HG02938 (cell line): ENCODE results near the gene WNT6.

Experiments
- ATAC-seq: cut with Tn5 transposase; IDR thresholded peaks from one replicate; pipeline ENCODE4 v1.9.1; 2021; ENCODE audit warnings: mild to moderate bottlenecking, moderate library complexity; ENCODE audit not compliant: unreplicated experiment

WNT6 gene

DNA sequence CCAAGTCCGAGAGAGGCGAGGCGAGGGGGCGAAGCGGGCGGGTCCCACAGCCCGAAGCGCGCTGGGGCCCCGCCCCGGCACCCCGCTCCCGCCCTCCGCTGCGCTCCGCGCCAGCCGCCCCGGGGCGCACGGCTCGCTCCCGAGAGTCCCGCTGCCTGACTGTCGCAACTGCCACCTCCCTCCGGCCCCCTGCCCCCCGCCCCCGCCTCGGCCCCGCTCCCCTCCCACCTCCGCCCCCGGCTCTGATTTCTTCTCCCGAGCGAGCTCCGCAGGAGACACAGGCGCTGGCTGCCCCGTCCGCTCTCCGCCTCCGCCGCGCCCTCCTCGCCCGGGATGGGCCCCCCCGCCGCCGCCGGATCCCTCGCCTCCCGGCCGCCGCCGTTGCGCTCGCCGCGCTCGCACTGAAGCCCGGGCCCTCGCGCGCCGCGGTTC, at the start of gene WNT6:
WNT6 (plus strand) TSS at position 250 of the 432 bp plus-strand sequence. CDS start 233 bp downstream, outside the sequence.
- ATAC-seq, result no peak

DNA sequence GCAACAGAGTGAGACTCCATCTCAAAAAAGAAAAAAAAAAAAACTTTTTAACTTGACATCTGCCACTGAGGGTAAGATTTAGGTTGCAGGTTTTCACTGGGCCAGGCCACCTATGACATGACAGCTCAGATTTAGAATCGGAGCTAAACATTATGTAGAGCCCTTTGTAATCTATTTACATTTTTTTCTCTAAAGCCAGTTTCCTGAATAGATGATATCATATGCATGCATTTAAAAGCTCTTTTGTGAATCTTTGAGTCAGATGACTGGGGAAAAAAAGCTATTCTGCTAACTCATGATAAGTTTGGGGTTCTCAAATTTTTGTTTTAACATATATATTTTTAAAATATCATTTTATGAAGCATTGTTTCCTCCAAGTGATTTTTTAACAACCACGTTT, 49.3 kb upstream of the WNT6 start:
- ATAC-seq, result no peak

- no peak for ATAC-seq
These were observed 48.2 kb upstream of the WNT6 start for GRCh38 chr2:218811382-218811781.

DNA sequence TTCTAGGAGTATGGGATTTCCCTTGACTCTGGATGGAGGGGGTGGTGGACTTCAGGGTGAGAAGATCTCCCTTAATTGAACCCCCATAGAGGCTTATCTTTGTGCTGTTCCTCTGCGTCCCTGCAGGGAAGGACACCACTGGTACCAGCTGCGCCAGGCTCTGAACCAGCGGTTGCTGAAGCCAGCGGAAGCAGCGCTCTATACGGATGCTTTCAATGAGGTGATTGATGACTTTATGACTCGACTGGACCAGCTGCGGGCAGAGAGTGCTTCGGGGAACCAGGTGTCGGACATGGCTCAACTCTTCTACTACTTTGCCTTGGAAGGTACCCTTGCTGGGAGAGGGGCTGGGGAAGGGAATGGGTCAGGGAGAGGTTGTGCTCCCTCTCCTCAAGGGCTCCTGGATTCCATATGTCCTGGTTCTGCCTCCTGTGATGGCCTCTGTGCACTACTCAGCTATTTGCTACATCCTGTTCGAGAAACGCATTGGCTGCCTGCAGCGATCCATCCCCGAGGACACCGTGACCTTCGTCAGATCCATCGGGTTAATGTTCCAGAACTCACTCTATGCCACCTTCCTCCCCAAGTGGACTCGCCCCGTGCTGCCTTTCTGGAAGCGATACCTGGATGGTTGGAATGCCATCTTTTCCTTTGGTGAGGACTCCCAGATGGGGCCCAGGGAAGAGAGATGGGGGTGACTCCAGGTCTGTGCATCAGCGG, 47.3 kb upstream of the WNT6 start:
- no peak for ATAC-seq

DNA sequence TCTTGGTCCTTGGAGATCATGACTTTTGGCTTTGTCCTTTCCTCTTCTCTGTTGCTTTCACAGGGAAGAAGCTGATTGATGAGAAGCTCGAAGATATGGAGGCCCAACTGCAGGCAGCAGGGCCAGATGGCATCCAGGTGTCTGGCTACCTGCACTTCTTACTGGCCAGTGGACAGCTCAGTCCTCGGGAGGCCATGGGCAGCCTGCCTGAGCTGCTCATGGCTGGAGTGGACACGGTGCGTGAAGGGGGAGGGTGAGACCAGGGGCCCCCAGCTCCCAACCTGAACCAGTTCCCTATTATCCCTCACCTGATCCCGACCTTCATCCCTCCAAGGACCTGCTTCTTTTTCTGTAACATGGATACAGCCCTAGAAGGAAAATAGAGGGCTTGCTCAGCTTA, 46.7 kb upstream of the WNT6 start:
- no peak for ATAC-seq

DNA sequence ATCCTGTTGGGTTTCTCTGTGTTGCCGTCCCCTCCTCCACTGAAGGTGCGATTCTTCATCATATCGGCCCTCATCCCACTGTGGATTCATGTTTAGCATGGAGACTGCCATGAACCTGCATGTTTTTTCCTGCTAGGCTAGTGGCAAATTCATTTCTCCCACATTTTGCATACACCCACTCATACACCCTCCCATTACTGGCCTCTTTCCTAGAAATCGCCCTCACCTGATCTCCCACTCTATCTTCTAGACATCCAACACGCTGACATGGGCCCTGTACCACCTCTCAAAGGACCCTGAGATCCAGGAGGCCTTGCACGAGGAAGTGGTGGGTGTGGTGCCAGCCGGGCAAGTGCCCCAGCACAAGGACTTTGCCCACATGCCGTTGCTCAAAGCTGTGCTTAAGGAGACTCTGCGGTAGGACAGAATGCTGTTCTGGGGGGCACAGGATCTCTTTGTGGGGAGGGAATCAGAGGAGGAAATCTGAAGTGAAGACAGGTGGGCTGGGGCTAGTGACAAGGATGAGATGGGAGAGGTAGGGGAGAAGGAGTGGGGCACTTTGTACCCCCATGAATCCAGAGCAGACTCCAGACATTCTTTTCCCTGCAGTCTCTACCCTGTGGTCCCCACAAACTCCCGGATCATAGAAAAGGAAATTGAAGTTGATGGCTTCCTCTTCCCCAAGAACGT, 45.7 kb upstream of the WNT6 start:
- no peak for ATAC-seq

- no peak for ATAC-seq
These were observed 44.9 kb upstream of the WNT6 start for GRCh38 chr2:218814540-218815243.

GRCh38 chr2:218815244-218815637, 44.4 kb upstream of the WNT6 start:
- ATAC-seq, result no peak

GRCh38 chr2:218815649-218816048, 44.0 kb upstream of the WNT6 start:
- no peak for ATAC-seq

DNA sequence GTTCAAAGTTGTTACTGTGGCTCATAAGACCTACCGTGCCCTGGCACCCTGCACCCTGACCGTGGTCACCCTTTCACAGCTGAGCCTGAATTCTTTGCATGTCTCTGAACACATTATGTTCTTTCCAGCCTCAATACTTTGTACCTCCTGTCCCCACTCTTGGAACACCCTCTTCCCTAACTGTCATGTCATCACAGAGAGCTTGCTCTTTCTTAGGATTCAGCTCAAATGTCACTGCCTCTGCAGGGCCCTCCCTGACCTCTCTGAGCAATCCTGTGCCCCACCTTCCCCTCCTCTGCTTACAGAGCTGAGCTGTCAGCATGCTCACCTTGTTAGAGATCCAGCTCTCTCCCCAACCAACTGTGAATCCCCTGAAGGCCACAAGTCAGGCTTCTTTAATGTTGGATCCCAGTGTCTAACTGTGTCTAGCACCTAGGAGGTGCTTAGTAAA, 43.0 kb upstream of the WNT6 start:
- no peak for ATAC-seq

GRCh38 chr2:218819093-218819492, 40.5 kb upstream of the WNT6 start:
- ATAC-seq, result no peak

- ATAC-seq, result no peak
These were observed 38.7 kb upstream of the WNT6 start for GRCh38 chr2:218820746-218821369.

DNA sequence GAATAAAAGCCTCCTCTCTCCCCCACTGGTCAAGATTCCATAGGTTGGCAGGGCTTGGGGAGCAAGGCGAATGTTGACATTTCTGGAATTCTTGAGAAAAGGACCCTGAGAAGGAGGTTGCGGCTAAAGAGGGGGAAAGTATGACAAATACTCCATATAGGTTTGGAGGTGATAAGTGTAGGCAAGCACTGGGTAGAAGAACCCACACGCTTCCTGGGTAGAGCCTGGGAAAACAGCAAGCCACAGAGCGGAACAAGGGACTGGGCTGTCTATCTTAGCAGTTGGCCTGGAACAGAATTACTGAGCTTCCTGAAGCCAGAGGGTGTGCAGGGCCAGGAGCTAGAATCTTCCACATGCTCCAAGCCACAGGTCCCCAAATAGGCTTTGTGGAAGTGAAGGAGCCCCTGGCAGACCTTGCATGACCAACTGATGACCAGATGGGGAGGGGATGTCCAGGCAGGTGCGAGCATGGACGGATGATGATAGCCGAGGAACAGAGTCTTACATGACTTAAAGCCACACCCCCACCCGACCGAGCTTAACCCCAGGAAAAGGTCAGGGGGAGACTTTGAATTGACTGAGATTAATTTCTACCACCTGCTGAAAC, 37.9 kb upstream of the WNT6 start:
- no peak for ATAC-seq

GRCh38 chr2:218822622-218823021, 37.0 kb upstream of the WNT6 start:
- ATAC-seq, result no peak

GRCh38 chr2:218823196-218823855, 36.3 kb upstream of the WNT6 start:
- ATAC-seq, result no peak

DNA sequence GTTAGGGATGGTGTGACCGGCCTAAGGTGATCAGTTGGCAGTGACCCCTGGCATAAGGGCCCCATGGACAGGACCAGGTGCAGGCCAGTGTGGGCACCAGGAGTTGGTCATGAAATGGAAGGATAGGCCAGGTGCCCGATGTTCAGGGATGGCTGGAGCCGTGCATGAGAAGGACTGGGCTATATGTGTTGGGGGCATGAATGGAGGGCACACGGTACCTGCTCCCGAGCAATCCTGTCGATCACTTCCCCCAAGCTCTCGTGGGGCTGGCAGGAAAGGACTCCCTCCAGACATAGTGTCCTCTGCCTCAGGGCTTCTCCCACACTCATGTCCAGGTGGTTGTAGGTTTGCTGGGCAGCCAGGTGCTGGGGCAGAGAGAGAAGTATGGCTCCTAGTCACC, 35.6 kb upstream of the WNT6 start:
- ATAC-seq, result no peak

DNA sequence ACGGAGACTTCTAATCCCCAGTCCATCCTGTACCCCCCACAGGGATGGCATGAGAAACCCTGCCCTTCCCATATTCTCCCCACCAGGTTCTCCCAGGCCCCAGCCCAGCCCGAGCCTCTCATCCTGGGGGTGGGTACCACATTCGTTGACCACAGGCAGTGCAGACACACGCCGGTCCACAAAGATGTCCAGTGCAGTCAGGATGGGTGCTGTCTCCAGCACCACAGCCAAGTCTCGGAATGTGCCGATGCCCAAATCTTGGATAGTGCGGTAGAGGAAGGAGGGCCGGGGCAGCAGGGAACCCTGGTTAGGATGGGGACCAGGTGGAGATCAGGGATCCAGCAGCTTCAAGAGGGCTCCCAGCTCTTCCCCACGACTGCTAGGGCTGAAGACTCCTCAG, 32.8 kb upstream of the WNT6 start:
- no peak for ATAC-seq

DNA sequence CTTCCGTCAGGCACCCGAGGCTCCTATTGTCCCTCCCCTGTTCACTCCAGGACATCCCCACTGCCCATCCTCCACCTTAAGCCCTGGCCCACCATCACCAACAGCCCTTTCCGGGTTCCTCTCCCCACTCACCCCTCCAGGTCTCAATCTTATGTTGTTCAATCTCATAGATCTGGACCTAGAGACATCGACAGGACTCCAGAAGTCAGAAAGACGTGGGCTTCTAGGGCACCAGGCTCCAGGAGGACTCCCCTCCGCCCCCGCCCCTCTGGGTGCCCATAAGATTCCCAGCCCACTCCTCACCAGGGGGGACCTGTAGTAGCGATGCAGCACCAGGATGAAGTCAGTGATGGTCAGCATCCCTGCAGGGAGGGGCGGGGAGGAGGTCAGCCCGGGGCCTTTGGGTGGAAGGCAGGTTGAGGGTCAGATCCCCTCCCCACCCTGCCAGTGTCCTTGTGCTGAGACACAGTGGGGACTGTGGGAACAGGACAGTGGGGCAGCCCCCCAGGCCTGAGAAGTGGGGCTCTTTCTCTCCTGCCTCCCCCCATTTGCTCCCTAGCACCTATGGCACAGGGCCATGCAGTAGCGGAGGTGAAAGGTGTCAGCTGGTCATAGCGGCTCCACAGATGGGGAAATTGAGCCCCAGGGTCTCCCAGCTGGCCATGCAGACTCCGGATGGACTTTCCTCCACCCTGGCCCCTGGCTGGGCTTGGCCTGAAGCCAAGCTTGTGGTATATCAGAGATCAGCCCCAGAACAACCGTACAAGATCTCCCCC, 31.7 kb upstream of the WNT6 start:
- ATAC-seq, result no peak

- no peak for ATAC-seq
These were observed 31.2 kb upstream of the WNT6 start for GRCh38 chr2:218828477-218828778.
